H4 (cell line): ENCODE measurements around the gene SMG6. TPM values are rescaled to one million over a fixed set of nuclear protein-coding genes. Genes with fewer than 3 reads are reported as not detected.
A peak's percentile ranks its signal among the peaks of the same experiment; 100 is the strongest.

Experiments
- DNase-seq: peaks from one replicate; pipeline ENCODE4 v3.0.0-alpha.2; 2015; ENCODE audit warnings: low spot score
- total RNA-seq: library from RNA; depleted of rRNA; stranded (reverse); fragments of >200 nt; shearing (Covaris generic); gene quantifications from 2 replicates; pipeline ENCODE4 v1.2.3, GENCODE V29; 2014

The SMG6 gene
- total RNA-seq, 1 experiment from 2014 or later, result 10.3 TPM

DNA sequence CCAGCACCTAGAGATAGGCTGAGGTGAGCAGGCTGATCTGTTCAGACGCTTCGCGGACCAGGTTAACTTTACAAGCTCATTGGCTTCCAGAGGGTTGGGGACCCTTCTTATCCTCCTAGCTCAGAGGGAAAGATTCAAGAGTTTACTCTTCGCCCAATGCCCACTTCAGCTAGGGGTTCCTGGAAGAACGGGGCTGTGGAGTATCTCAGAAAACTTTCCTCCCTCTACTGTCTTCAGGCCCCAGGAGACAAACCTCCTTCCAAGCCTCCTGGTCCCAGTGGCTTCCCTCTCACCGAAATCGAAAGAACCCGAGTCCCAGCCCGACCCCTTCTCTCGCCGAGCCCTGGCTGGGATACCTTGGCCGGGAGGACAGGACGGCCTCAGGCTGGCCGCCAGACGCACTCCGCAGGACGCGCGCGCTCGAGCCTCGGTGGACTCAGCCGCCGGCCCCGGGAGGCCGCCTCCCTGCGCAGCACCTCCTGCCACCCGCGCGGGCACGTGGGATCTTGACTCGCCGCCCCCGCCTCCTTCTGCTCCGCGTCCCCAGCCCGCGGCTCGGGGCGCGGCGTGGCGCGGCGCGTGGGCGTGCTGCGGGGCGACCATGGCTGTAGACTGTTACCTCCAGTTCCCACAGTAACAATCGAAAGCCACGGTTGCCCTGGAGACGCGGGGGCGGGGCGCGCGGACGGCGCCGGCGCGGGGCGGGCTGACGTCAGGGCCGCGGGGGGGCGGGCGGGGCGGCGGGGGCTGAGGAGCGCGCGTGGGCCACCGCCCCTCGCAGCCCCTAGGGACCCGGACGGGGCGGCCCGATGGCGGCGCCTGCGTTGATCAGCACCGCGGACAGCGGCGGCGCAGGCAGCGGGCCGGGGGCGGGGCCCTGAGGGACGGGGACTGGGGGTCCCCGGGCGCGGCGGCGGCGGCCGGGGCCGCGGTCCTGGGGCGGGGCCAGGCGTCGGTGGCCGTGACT is 254.0 kb downstream of the SMG6 start:
- DNase-seq, result peak; percentile 47

GRCh38 chr17:2048805-2049204 is 254.8 kb downstream of the SMG6 start:
- DNase-seq, result no peak

DNA sequence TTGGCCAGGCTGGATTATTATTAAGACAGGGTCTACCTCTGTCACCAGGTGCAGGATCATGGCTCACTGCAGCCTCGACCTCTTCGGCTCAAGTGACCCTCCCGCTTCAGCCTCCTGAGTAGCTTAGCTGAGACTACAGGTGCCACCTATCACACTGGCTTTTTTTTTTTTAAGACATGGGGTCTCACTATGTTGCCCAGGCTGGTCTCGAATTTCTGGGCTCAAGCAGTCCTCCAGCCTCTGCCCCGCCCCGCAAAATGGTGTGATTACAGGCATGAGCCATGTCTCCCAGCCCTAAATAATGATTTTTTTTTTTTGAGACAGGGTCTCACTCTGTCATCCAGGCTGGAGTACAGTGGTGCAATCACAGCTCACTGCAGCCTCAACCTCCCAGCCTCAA is 256.0 kb downstream of the SMG6 start:
- DNase-seq, result no peak

GRCh38 chr17:2044263-2044894 is 259.2 kb downstream of the SMG6 start:
- no peak for DNase-seq

GRCh38 chr17:2043785-2044184 is 259.8 kb downstream of the SMG6 start:
- no peak for DNase-seq

- no peak for DNase-seq
These were observed 260.7 kb downstream of the SMG6 start for GRCh38 chr17:2042933-2043332.

DNA sequence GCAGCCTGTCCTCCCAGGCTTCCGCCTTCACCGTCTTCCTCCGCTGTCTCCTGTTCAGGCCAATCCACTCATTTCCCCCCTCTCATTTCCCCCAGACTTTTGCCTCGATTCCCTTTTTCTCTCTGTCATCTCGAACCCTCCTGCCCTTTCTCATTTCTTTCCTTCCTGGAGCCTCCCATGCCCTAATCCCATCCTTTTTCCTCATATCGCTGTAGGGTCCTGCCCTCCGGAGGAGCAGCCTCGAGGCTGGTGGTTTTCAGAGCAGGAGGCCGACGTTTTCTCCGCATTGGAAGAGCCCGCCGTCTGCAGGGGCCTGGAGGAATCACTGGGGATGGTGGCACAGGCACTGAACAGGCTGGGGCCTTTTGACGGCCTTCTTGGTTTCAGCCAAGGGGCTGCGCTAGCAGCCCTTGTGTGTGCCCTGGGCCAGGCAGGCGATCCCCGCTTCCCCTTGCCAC is 261.2 kb downstream of the SMG6 start:
- DNase-seq, result no peak

DNA sequence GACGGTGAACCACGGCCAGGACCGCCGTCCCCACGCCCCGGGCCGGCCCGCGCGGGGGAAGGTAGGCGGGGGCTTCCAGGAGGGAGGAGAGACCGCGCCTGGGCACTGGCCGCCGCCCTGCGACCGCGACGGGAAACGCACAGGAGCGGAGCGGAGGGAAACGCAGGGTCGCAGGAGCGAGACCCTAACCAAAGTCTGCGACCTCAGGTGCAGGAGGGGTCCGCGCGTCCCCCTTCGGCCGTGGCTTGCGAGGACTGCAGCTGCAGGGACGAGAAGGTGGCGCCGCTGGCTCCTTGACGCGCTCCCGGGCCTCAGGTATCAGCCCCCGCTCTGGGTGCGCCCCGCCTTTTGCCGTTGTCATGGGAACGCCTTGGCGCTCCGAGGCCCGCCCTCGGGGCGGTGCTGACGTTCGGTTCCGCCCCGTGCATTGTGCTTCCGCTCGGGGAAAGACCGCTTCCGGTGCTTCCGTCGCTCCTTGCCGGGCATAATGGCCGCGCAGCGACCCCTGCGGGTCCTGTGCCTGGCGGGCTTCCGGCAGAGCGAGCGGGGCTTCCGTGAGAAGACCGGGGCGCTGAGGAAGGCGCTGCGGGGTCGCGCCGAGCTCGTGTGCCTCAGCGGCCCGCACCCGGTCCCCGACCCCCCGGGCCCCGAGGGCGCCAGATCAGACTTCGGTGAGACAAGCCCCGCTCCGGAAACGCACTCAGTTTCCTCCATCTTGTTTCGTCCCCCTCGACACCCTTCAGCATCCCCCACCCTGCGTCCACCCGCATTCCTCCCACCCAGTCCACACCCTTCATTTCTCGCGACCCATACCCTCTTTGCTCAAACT is 261.8 kb downstream of the SMG6 start, which contains the start of gene OVCA2:
Gene OVCA2 (plus strand): TSS at position 462 of the 829 bp plus-strand sequence. CDS start 26 bp downstream, at position 488.
- DNase-seq, result peak; percentile 80

DNA sequence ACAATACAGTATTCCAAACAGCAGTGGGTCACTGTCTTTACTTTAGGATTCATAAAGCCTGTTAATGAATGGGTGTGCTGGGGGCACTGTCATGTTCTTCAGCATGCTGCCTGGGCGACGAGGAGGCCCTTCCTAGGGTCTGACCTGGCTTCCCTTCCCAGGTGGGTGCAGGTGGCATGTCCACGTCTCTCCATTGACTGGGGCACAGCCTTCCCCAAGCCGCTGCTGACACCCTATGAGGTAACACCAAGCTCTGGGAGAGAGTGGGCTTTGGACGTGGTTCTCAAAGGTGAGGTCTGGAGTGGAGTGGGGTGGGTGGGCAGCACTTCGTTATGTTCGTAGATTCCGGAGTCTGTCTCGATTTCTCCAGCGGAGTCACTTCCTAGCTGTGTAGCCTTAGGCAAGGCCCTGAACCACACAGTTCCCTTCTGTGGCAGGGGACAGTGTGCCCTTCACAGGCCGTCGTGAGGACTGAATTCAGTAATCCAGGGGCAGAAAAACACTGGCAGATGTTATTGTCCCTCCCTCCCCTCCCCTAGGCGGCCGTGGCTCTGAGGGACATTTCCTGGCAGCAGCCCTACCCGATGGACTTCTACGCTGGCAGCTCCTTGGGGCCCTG is 262.5 kb downstream of the SMG6 start:
- no peak for DNase-seq

GRCh38 chr17:2040219-2040827 is 263.3 kb downstream of the SMG6 start:
- DNase-seq, result no peak

- DNase-seq, result no peak
These were observed 266.4 kb downstream of the SMG6 start for GRCh38 chr17:2037155-2037554.

DNA sequence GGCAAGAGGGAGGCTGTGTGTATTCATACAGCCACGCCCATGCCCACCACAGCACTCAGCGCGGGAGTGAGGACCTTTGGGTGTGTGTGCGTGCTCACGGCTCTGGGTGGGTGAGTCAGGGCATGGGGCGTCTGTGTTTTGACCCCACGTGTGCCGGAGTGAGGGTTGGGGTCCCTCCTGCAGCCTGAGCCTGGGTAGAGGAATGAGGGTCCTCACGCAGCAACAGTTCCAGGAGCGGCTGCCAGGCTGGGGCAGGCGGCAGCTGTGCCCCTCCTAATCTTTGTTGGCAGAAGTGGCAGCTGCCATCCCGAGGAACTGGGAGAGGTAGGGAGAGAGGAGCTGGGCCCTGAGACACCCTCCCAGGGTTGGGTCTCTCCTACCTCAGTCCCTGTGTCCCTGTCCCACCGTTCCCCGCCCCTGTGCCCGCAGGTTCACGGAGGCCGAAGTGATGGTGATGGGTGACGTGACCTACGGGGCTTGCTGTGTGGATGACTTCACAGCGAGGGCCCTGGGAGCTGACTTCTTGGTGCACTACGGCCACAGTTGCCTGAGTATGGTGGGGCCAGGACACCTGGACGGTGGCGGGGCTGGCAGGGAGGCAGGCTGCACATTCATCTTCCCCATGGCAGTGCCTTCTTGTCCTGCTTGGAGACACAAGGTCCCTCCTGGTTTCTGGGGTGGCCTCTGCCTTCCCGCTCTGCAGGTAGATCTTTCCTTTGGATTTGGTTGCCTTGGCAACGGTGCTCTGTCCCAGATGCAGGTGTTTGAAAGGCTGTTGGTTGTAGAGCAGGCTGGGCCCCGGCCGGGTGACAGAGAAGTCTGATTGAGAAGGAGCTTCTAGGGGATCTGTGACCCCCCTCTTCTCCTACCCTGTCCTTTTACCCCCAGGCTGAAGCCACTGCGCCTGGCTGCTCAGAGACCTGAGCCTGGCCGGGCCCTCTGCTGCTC is 267.8 kb downstream of the SMG6 start:
- DNase-seq, result no peak

- DNase-seq, result no peak
These were observed 268.6 kb downstream of the SMG6 start for GRCh38 chr17:2034806-2035540.

DNA sequence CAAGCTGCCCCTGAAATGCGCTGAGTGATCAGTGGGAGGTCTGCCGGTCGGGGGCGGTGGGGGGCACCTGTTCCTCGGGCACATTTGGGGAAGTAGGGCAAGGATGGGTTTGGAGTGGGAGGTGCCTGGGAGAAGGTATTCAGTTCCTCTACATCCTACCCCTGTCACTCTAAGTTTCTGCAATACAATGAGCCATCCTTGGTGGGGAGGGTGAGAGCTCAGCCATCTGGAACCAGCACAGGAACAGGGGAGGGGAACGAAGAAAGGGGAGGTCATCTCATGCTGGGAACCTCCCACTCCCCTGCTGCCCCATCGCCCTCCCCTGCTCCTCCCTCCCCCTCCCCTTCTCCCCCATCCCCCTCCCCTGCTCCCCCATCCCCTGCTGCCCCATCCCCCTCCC is 269.4 kb downstream of the SMG6 start:
- DNase-seq, result no peak

GRCh38 chr17:2033153-2033552 is 270.4 kb downstream of the SMG6 start:
- DNase-seq, result no peak

DNA sequence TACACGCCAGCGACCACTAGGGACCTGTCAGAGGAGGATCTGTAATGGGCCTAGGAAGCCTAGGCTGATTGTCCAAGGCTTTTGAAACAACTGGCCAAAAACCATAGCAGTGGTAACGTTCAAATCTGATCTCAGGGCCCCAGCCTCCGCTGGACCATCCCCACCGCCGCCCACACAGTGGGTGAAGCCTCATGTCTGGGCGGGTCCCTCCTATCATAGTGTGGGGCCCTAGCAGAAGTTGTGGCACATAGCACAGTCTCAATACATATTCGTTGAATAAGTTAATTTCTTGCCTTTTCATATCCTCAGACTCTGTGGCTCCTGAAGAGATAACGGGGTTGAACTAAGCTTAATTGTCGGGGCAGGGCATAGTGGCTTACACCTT is 272.8 kb downstream of the SMG6 start:
- DNase-seq, result no peak

GRCh38 chr17:2029911-2030778 is 273.4 kb downstream of the SMG6 start, which contains the start of gene DPH1:
Gene DPH1, plus strand, starts transcription at chr17:2030153. Its CDS starts 17 bp downstream, at chr17:2030170.
- peak; percentile 84 for DNase-seq

GRCh38 chr17:2028737-2029136 is 274.8 kb downstream of the SMG6 start:
- DNase-seq, result no peak
